Stimulated activated naive CD4-positive, alpha-beta T cell (primary cell): ENCODE measurements around the gene ADGRL3.
"Not testable (repeated sequence)": the region's sequence is repeated elsewhere in the genome, so short reads cannot be mapped to it uniquely, and the experiment has no call there.

Source experiments
- DNase-seq, 6 experiments: peaks; one replicate each; lab custom pipeline; 2025; lab: John Stamatoyannopoulos, UW

Gene ADGRL3

GRCh38 chr4:61756937-61757336 lies 556.8 kb downstream of the ADGRL3 start:
- DNase-seq: not testable (repeated sequence)

GRCh38 chr4:61757983-61758382 lies 557.9 kb downstream of the ADGRL3 start:
- DNase-seq: not testable (repeated sequence)

GRCh38 chr4:61758596-61758995 lies 558.5 kb downstream of the ADGRL3 start:
- DNase-seq: not testable (repeated sequence)

GRCh38 chr4:61759245-61759644 lies 559.1 kb downstream of the ADGRL3 start:
- not testable (repeated sequence) for DNase-seq

- not testable (repeated sequence) for DNase-seq
Observed at GRCh38 chr4:61759885-61760284, 559.8 kb downstream of the ADGRL3 start.

GRCh38 chr4:61760820-61761219 lies 560.7 kb downstream of the ADGRL3 start:
- DNase-seq: no peak

- DNase-seq: no peak
Observed at GRCh38 chr4:61762722-61763627, 562.8 kb downstream of the ADGRL3 start.

- no peak for DNase-seq
Observed at GRCh38 chr4:61763682-61764081, 563.6 kb downstream of the ADGRL3 start.

GRCh38 chr4:61764090-61764489 lies 564.0 kb downstream of the ADGRL3 start:
- DNase-seq: not testable (repeated sequence)

GRCh38 chr4:61769444-61770167 lies 569.5 kb downstream of the ADGRL3 start:
- DNase-seq: not testable (repeated sequence)

GRCh38 chr4:61770456-61770855 lies 570.3 kb downstream of the ADGRL3 start:
- no peak for DNase-seq

GRCh38 chr4:61771056-61771455 lies 570.9 kb downstream of the ADGRL3 start:
- DNase-seq: no peak

- no peak for DNase-seq
Observed at GRCh38 chr4:61772126-61772525, 572.0 kb downstream of the ADGRL3 start.

GRCh38 chr4:61773655-61774245 lies 573.6 kb downstream of the ADGRL3 start:
- no peak for DNase-seq

GRCh38 chr4:61782133-61782532 lies 582.0 kb downstream of the ADGRL3 start:
- no peak for DNase-seq

- no peak for DNase-seq
Observed at GRCh38 chr4:61783050-61783449, 582.9 kb downstream of the ADGRL3 start.

- DNase-seq: no peak
Observed at GRCh38 chr4:61785761-61786160, 585.6 kb downstream of the ADGRL3 start.

GRCh38 chr4:61786211-61786610 lies 586.1 kb downstream of the ADGRL3 start:
- no peak for DNase-seq

- DNase-seq: no peak
Observed at GRCh38 chr4:61795998-61796397, 595.9 kb downstream of the ADGRL3 start.

- DNase-seq: no peak
Observed at GRCh38 chr4:61799794-61800193, 599.7 kb downstream of the ADGRL3 start.

GRCh38 chr4:61805227-61805626 lies 605.1 kb downstream of the ADGRL3 start:
- DNase-seq: no peak

GRCh38 chr4:61805979-61806378 lies 605.9 kb downstream of the ADGRL3 start:
- DNase-seq: no peak

GRCh38 chr4:61812171-61812570 lies 612.0 kb downstream of the ADGRL3 start:
- no peak for DNase-seq
